H9 (cell line): ENCODE measurements around the gene SERPINA6. TPM values are rescaled to one million over a fixed set of nuclear protein-coding genes. Genes with fewer than 3 reads are reported as not detected.

Experiments
- DNase-seq: peaks from one replicate; pipeline ENCODE4 v3.0.0-alpha.2; 2017
- H2AFZ ChIP-seq: one replicate; pipeline ENCODE4 v1.6.1; 2013; ENCODE audit warnings: mild to moderate bottlenecking, low read length, control low read depth, moderate library complexity
- H2AK5ac ChIP-seq: 2 replicates; pipeline ENCODE4 v1.6.1; 2013; ENCODE audit warnings: low read length, control low read depth, mixed read lengths; ENCODE audit not compliant: insufficient read length
- H2BK120ac ChIP-seq: one replicate; pipeline ENCODE4 v1.6.1; 2013; ENCODE audit warnings: low read depth, mild to moderate bottlenecking, low read length, control low read depth, inconsistent platforms; ENCODE audit not compliant: poor library complexity, severe bottlenecking
- H2BK12ac ChIP-seq: 2 replicates; pipeline ENCODE4 v1.6.1; 2013; ENCODE audit warnings: low read length, control low read depth, mixed read lengths, low read depth; ENCODE audit not compliant: insufficient read length
- H2BK15ac ChIP-seq: 2 replicates; pipeline ENCODE4 v1.6.1; 2013; ENCODE audit warnings: low read depth, low read length, control low read depth
- H2BK20ac ChIP-seq: one replicate; pipeline ENCODE4 v1.6.1; 2013; ENCODE audit warnings: low read depth, mild to moderate bottlenecking, low read length, control low read depth, inconsistent platforms; ENCODE audit not compliant: poor library complexity, severe bottlenecking
- H2BK5ac ChIP-seq: 2 replicates; pipeline ENCODE4 v1.6.1; 2013; ENCODE audit warnings: low read length, control low read depth, mixed read lengths; ENCODE audit not compliant: insufficient read length
- H3K14ac ChIP-seq: 2 replicates; pipeline ENCODE4 v1.6.1; 2013; ENCODE audit warnings: low read length, control low read depth; ENCODE audit not compliant: insufficient read depth
- H3K18ac ChIP-seq: 2 replicates; pipeline ENCODE4 v1.6.1; 2013; ENCODE audit warnings: low read depth, mild to moderate bottlenecking, mixed read lengths, low read length, control low read depth; ENCODE audit not compliant: insufficient read length
- H3K23ac ChIP-seq: 2 replicates; pipeline ENCODE4 v1.6.1; 2013; ENCODE audit warnings: low read length, control low read depth, mixed read lengths, low read depth; ENCODE audit not compliant: insufficient read length
- H3K23me2 ChIP-seq: 2 replicates; pipeline ENCODE4 v1.6.1; 2013; ENCODE audit warnings: low read depth, mild to moderate bottlenecking, mixed read lengths, low read length, control low read depth; ENCODE audit not compliant: insufficient read length, poor library complexity, severe bottlenecking
- H3K27ac ChIP-seq: 2 replicates; pipeline ENCODE4 v1.5.1; 2013; ENCODE audit warnings: low read length, control low read depth, mixed read lengths, low read depth; ENCODE audit not compliant: insufficient read length
- H3K27me3 ChIP-seq: 2 replicates; pipeline ENCODE4 v1.6.1; 2013; ENCODE audit warnings: low read length, control low read depth, inconsistent platforms; ENCODE audit not compliant: insufficient read depth
- H3K4ac ChIP-seq: 2 replicates; pipeline ENCODE4 v1.6.1; 2013; ENCODE audit warnings: low read depth, mild to moderate bottlenecking, control low read depth, inconsistent platforms, low read length, moderate library complexity
- H3K4me1 ChIP-seq: 2 replicates; pipeline ENCODE4 v1.6.1; 2013; ENCODE audit warnings: low read length, control low read depth, inconsistent platforms; ENCODE audit not compliant: insufficient read depth
- H3K4me2 ChIP-seq: 2 replicates; pipeline ENCODE4 v1.6.1; 2013; ENCODE audit warnings: low read length, control low read depth, mixed read lengths; ENCODE audit not compliant: insufficient read length, insufficient read depth
- H3K56ac ChIP-seq: 2 replicates; pipeline ENCODE4 v1.6.1; 2013; ENCODE audit warnings: low read depth, mild to moderate bottlenecking, mixed read lengths, low read length, control low read depth; ENCODE audit not compliant: insufficient read length
- H3K79me1 ChIP-seq: 2 replicates; pipeline ENCODE4 v1.6.1; 2013; ENCODE audit warnings: low read depth, mild to moderate bottlenecking, moderate library complexity, low read length, control low read depth, inconsistent platforms; ENCODE audit not compliant: insufficient read depth, poor library complexity, severe bottlenecking
- H3K79me2 ChIP-seq: 2 replicates; pipeline ENCODE4 v1.6.1; 2013; ENCODE audit warnings: low read length, control low read depth, inconsistent platforms; ENCODE audit not compliant: insufficient read depth
- H3K9ac ChIP-seq: 2 replicates; pipeline ENCODE4 v1.6.1; 2013; ENCODE audit warnings: low read length, control low read depth, mixed read lengths; ENCODE audit not compliant: insufficient read length; ENCODE audit errors: extremely low read depth
- H3K9me3 ChIP-seq: one replicate; pipeline ENCODE4 v1.6.1; 2013; ENCODE audit warnings: low read depth, low read length, inconsistent platforms; ENCODE audit not compliant: control insufficient read depth
- H3T11ph ChIP-seq: one replicate; pipeline ENCODE4 v1.6.1; 2013; ENCODE audit warnings: mild to moderate bottlenecking, low read length, control low read depth, inconsistent platforms
- H4K20me1 ChIP-seq: one replicate; pipeline ENCODE4 v1.6.1; 2013; ENCODE audit not compliant: control insufficient read depth, insufficient read length, insufficient read depth
- H4K5ac ChIP-seq: 2 replicates; pipeline ENCODE4 v1.6.1; 2013; ENCODE audit warnings: low read depth, mild to moderate bottlenecking, mixed read lengths, low read length, control low read depth; ENCODE audit not compliant: insufficient read length
- H4K8ac ChIP-seq: replicated peaks from 2 replicates; pipeline ENCODE4 v1.6.1; 2013; ENCODE audit warnings: low read length, control low read depth, mixed read lengths, low read depth; ENCODE audit not compliant: insufficient read length
- H4K91ac ChIP-seq: 2 replicates; pipeline ENCODE4 v1.6.1; 2013; ENCODE audit warnings: low read depth, mild to moderate bottlenecking, moderate library complexity, mixed read lengths, low read length, control low read depth; ENCODE audit not compliant: insufficient read length
- H3K27ac Mint-ChIP-seq, 3 experiments: 2 replicates in 2 of 3; 3 replicates in 1 of 3; pipeline ENCODE4 v1.8.0; 2020 to 2021; ENCODE audit warnings: mixed read lengths in 3 of 3, mild to moderate bottlenecking in 1 of 3, moderate library complexity in 1 of 3
- H3K27me3 Mint-ChIP-seq: 2 replicates; pipeline ENCODE4 v1.8.0; 2021; ENCODE audit warnings: low read depth, mild to moderate bottlenecking, moderate library complexity, mixed read lengths
- H3K36me3 Mint-ChIP-seq, 3 experiments: 2 replicates in 2 of 3; 3 replicates in 1 of 3; pipeline ENCODE4 v1.8.0; 2020 to 2021; ENCODE audit warnings: low read depth in 3 of 3, mixed read lengths in 3 of 3; ENCODE audit not compliant: insufficient read depth in 1 of 3
- H3K4me1 Mint-ChIP-seq, 2 experiments: 2 replicates each; pipeline ENCODE4 v1.8.0; 2020; ENCODE audit warnings: mixed read lengths in 2 of 2
- H3K4me3 Mint-ChIP-seq, 2 experiments: 2 replicates in 1 of 2; 3 replicates in 1 of 2; pipeline ENCODE4 v1.8.0; 2020 to 2021; ENCODE audit warnings: mild to moderate bottlenecking in 2 of 2, mixed read lengths in 2 of 2, moderate library complexity in 1 of 2
- H3K9me3 Mint-ChIP-seq, 2 experiments: 2 replicates in 1 of 2; 3 replicates in 1 of 2; pipeline ENCODE4 v1.8.0; 2020; ENCODE audit warnings: mild to moderate bottlenecking in 2 of 2, mixed read lengths in 2 of 2, moderate library complexity in 1 of 2
- CTCF ChIP-seq: fragments of 200-600 bp; sonication (generic); conservative IDR thresholded peaks from 3 replicates; pipeline ENCODE4 v1.8.0; 2021; ENCODE audit warnings: antibody characterized with exemption, mild to moderate bottlenecking
- WGBS: extraction: QIAGEN DNeasy Blood & Tissue Kit; methylation state at CpG from one replicate; pipeline ENCODE4 v1.1.7; 2013; ENCODE audit warnings: missing lambda C conversion rate, low lambda C conversion rate, mixed read lengths; ENCODE audit not compliant: insufficient read length; ENCODE audit errors: extremely low coverage; 5-methylcytosine and 5-hydroxymethylcytosine counted together
- total RNA-seq: library from RNA; stranded (reverse); gene quantifications from 2 replicates; pipeline ENCODE4 v1.2.1, GENCODE V29; 2021

The SERPINA6 gene
- total RNA-seq, 1 experiment from 2014 or later, result not detected

- Histone ChIP-seq H3K23ac (no peak overlapping the region), H4K8ac (no peak overlapping the region), H2BK12ac (no peak overlapping the region), H3K4me2 (no peak overlapping the region), H3K4ac (no peak overlapping the region), H3K14ac (no peak overlapping the region), H3K56ac (no peak overlapping the region), H3K18ac (no peak overlapping the region), H2AK5ac (no peak overlapping the region), H4K20me1 (no peaks in the 10 kb centered on the region), H3K9me3 (no peaks in the 10 kb centered on the region), H2BK20ac (no peak overlapping the region), H3K27ac (no peak overlapping the region), H2BK5ac (no peak overlapping the region), H2BK120ac (no peak overlapping the region), H4K5ac (no peak overlapping the region), H2BK15ac (no peak overlapping the region), H3K9ac (no peak overlapping the region), H2AFZ (no peak overlapping the region), H4K91ac (no peak overlapping the region), H3K79me1 (no peaks in the 10 kb centered on the region), H3K23me2 (no peaks in the 10 kb centered on the region), H3K27me3 (no peaks in the 10 kb centered on the region), H3K79me2 (no peaks in the 10 kb centered on the region), H3K4me1 (no peaks in the 10 kb centered on the region; the same call in 1 of the 2 replicates), H3T11ph (no peak overlapping the region)
- peak; percentile 71 for DNase-seq
- no CpG with 5 or more reads among the region's 15 CpGs for WGBS
- Mint-ChIP-seq H3K4me3 (no peak overlapping the region), H3K36me3 (peaks cover 0 to 4% (median 0%) of the 10 kb centered on the region in 3 experiments; a peak in 1 of 7 replicates), H3K4me1 (peaks cover 12% of the 10 kb centered on the region in 2 experiments), H3K27ac (no peak overlapping the region), H3K9me3 (no peaks in the 10 kb centered on the region; a peak in 2 of 5 replicates), H3K27me3 (peaks cover 2% of the 10 kb centered on the region; the same call in 1 of the 2 replicates)
- peak; percentile 69 for TF ChIP-seq CTCF
Measured at GRCh38 chr14:94355191-94355794, 32.2 kb upstream of the SERPINA6 start.
